Gastroesophageal sphincter (tissue), 4 donors: ENCODE data around the gene DDX20. TPM values are rescaled to one million over a fixed set of nuclear protein-coding genes. Genes with fewer than 3 reads are reported as not detected.
A peak's percentile ranks its signal among the peaks of the same experiment; 100 is the strongest.

Experiments used
- ATAC-seq: fragments of 150-250 bp; one replicate; pipeline ENCODE4 v1.9.1; 2016; ENCODE audit warnings: mild to moderate bottlenecking, moderate library complexity
- H3K27ac ChIP-seq, 4 donors: fragments of 200-600 bp; sonication (generic) in 3 of 4; 1 replicate in 3 of 4; 2 replicates in 1 of 4; pipeline ENCODE4 v1.5.1; 2016 to 2019
- H3K27me3 ChIP-seq: fragments of 200-600 bp; sonication (generic); one replicate; pipeline ENCODE4 v1.5.1; 2019
- H3K36me3 ChIP-seq, 2 donors: fragments of 200-600 bp; sonication (generic); one replicate each; pipeline ENCODE4 v1.5.1; 2019; ENCODE audit warnings: control low read depth in 1 of 2
- H3K4me1 ChIP-seq, 3 donors: fragments of 200-600 bp; sonication (generic); 1 replicate in 2 of 3; 2 replicates in 1 of 3; pipeline ENCODE4 v1.5.1; 2016 to 2019; ENCODE audit warnings: control low read depth in 2 of 3
- H3K4me3 ChIP-seq, 2 donors: fragments of 200-600 bp; sonication (generic); one replicate each; pipeline ENCODE4 v1.5.1; 2019; ENCODE audit warnings: mild to moderate bottlenecking in 1 of 2, moderate library complexity in 1 of 2
- H3K9me3 ChIP-seq, 3 donors: fragments of 200-600 bp; sonication (generic); one replicate each; pipeline ENCODE4 v1.5.1; 2017 to 2019; ENCODE audit warnings: control low read depth in 2 of 3
- CTCF ChIP-seq, 4 experiments: fragments of 200-600 bp in 2 of 4; fragments of 450-650 bp in 2 of 4; sonication (generic) in 1 of 4; IDR thresholded peaks; one replicate each; pipeline ENCODE4 v1.5.1; 2017 to 2019; ENCODE audit warnings: antibody characterized with exemption in 4 of 4, mild to moderate bottlenecking in 2 of 4, moderate library complexity in 2 of 4
- EP300 ChIP-seq: sonication (generic); formaldehyde crosslinking; IDR thresholded peaks from one replicate; pipeline ENCODE4 v1.6.1; 2017; ENCODE audit warnings: antibody characterized with exemption, mild to moderate bottlenecking
- POLR2A ChIP-seq, 2 donors: fragments of 450-650 bp; IDR thresholded peaks; one replicate each; pipeline ENCODE4 v1.6.1; 2017; ENCODE audit warnings: antibody characterized with exemption in 2 of 2, mild to moderate bottlenecking in 2 of 2, moderate library complexity in 1 of 2
- POLR2AphosphoS5 ChIP-seq: sonication (generic); formaldehyde crosslinking; IDR thresholded peaks from one replicate; pipeline ENCODE4 v1.6.1; 2017; ENCODE audit warnings: antibody characterized with exemption
- WGBS, 2 donors: methylation state at CpG; one replicate each; pipeline ENCODE4 v1.1.5; 2018; ENCODE audit warnings: low coverage in 1 of 2; 5-methylcytosine and 5-hydroxymethylcytosine counted together
- total RNA-seq, 4 donors: library from RNA; depleted of rRNA; stranded (reverse); fragments of >200 nt; gene quantifications; one replicate each; pipeline ENCODE4 v1.1.0, GENCODE V29; 2016

Gene DDX20
- total RNA-seq, 4 donors from 2014 or later = 11.6 to 24.4 (median 14.8) TPM

GRCh38 chr1:111754984-111755330 lies 744 bp upstream of the DDX20 start:
- TF ChIP-seq POLR2A (IDR thresholded peaks at IDR 0.05) (no peak), EP300 (no peak), POLR2AphosphoS5 (no peak), CTCF (IDR thresholded peaks at IDR 0.05) (no peak)
- Histone ChIP-seq H3K4me3 (peak overlapping the region; percentile 91 to 92), H3K9me3 (no peaks in the 10 kb centered on the region), H3K27me3 (no peaks in the 10 kb centered on the region), H3K27ac (peak overlapping the region; percentile 60 to 91 (median 90)), H3K4me1 (peaks cover 2 to 42% (median 15%) of the 10 kb centered on the region in 3 donors), H3K36me3 (peaks cover 0 to 22% of the 10 kb centered on the region in 2 donors)
- WGBS, 2 donors = 0% methylated on average over 12 of the region's 12 CpGs
- no peak for ATAC-seq

GRCh38 chr1:111756124-111756513 lies 418 bp downstream of the DDX20 start:
- Histone ChIP-seq H3K4me3 (peak overlapping the region; percentile 91 to 92), H3K36me3 (peaks cover 4 to 34% of the 10 kb centered on the region in 2 donors), H3K27me3 (no peaks in the 10 kb centered on the region), H3K4me1 (peaks cover 2 to 34% (median 15%) of the 10 kb centered on the region in 3 donors), H3K9me3 (no peaks in the 10 kb centered on the region), H3K27ac (peak overlapping the region; percentile 60 to 91 (median 90))
- WGBS, 2 donors = 0% methylated on average over 5 of the region's 35 CpGs
- ATAC-seq = no peak
- TF ChIP-seq POLR2AphosphoS5 = no peak
- TF ChIP-seq CTCF (IDR thresholded peaks at IDR 0.05) = no peak
- no peak for TF ChIP-seq POLR2A (IDR thresholded peaks at IDR 0.05)
- no peak for TF ChIP-seq EP300

- H3K36me3 ChIP-seq = peaks cover 4 to 56% of the 10 kb centered on the region in 2 donors
- peaks cover 2 to 31% (median 15%) of the 10 kb centered on the region in 3 donors for H3K4me1 ChIP-seq
- H3K4me3 ChIP-seq = no peak overlapping the region
- H3K27ac ChIP-seq = no peak overlapping the region
- H3K9me3 ChIP-seq = no peaks in the 10 kb centered on the region
- no peaks in the 10 kb centered on the region for H3K27me3 ChIP-seq
- WGBS, 2 donors = 51 to 58% methylated on average over 2 of the region's 2 CpGs
- TF ChIP-seq CTCF (IDR thresholded peaks at IDR 0.05) (no peak), POLR2AphosphoS5 (no peak), EP300 (no peak), POLR2A (IDR thresholded peaks at IDR 0.05) (no peak)
- no peak for ATAC-seq
Observed at GRCh38 chr1:111758373-111758772, 2.7 kb downstream of the DDX20 start.

GRCh38 chr1:111761717-111762116 lies 6.0 kb downstream of the DDX20 start:
- no peak overlapping the region for H3K27ac ChIP-seq
- peaks cover 0 to 18% (median 6%) of the 10 kb centered on the region in 3 donors for H3K4me1 ChIP-seq
- 89 to 94% methylated on average over 2 of the region's 2 CpGs for WGBS, 2 donors
- no peak for TF ChIP-seq POLR2AphosphoS5
- TF ChIP-seq CTCF (IDR thresholded peaks at IDR 0.05) = no peak
- TF ChIP-seq EP300 = no peak
- no peak for TF ChIP-seq POLR2A (IDR thresholded peaks at IDR 0.05)
- H3K27me3 ChIP-seq = no peaks in the 10 kb centered on the region
- no peak for ATAC-seq
- peaks cover 4 to 90% of the 10 kb centered on the region in 2 donors for H3K36me3 ChIP-seq
- H3K9me3 ChIP-seq = no peaks in the 10 kb centered on the region
- H3K4me3 ChIP-seq = no peak overlapping the region

GRCh38 chr1:111762332-111762731 lies 6.6 kb downstream of the DDX20 start:
- Histone ChIP-seq H3K9me3 (no peaks in the 10 kb centered on the region), H3K36me3 (peaks cover 4 to 95% of the 10 kb centered on the region in 2 donors)
- ATAC-seq = no peak

More at GRCh38 chr1:111762332-111762731, 6.6 kb downstream of the DDX20 start:
- Histone ChIP-seq H3K4me3 (no peak overlapping the region), H3K27me3 (no peaks in the 10 kb centered on the region), H3K4me1 (peaks cover 0 to 12% (median 0%) of the 10 kb centered on the region in 3 donors), H3K27ac (no peak overlapping the region)
- 83 to 90% methylated on average over 2 of the region's 2 CpGs for WGBS, 2 donors
- TF ChIP-seq POLR2AphosphoS5 (no peak), EP300 (no peak), CTCF (IDR thresholded peaks at IDR 0.05) (no peak), POLR2A (IDR thresholded peaks at IDR 0.05) (no peak)
